Testis (tissue), 2 donors: Measurements from ENCODE around the gene SGCG.

ENCODE experiments used
- CTCF ChIP-seq, 3 experiments: fragments of 450-650 bp in 2 of 3; fragments of 200-600 bp in 1 of 3; sonication (generic) in 1 of 3; IDR thresholded peaks; one replicate each; pipeline ENCODE4 v1.5.1; 2016 to 2019; ENCODE audit warnings: antibody characterized with exemption in 3 of 3, mild to moderate bottlenecking in 2 of 3, moderate library complexity in 1 of 3
- POLR2A ChIP-seq: fragments of 450-650 bp; IDR thresholded peaks from one replicate; pipeline ENCODE4 v1.6.1; 2017; ENCODE audit warnings: antibody characterized with exemption, mild to moderate bottlenecking, moderate library complexity

- no peak for TF ChIP-seq CTCF (IDR thresholded peaks at IDR 0.05)
- TF ChIP-seq POLR2A, result no peak
These were observed 141.9 kb downstream of the SGCG start for GRCh38 chr13:23322353-23323336.
